Measurements from ENCODE around the gene PMAIP1. TPM values are rescaled to one million over a fixed set of nuclear protein-coding genes. Genes with fewer than 3 reads are reported as not detected.
"Not testable (repeated sequence)": the region's sequence is repeated elsewhere in the genome, so short reads cannot be mapped to it uniquely, and the experiment has no call there.

PMAIP1 gene
- total RNA-seq, 2 donors from 2014 or later = 1.8 to 2.6 TPM

DNA sequence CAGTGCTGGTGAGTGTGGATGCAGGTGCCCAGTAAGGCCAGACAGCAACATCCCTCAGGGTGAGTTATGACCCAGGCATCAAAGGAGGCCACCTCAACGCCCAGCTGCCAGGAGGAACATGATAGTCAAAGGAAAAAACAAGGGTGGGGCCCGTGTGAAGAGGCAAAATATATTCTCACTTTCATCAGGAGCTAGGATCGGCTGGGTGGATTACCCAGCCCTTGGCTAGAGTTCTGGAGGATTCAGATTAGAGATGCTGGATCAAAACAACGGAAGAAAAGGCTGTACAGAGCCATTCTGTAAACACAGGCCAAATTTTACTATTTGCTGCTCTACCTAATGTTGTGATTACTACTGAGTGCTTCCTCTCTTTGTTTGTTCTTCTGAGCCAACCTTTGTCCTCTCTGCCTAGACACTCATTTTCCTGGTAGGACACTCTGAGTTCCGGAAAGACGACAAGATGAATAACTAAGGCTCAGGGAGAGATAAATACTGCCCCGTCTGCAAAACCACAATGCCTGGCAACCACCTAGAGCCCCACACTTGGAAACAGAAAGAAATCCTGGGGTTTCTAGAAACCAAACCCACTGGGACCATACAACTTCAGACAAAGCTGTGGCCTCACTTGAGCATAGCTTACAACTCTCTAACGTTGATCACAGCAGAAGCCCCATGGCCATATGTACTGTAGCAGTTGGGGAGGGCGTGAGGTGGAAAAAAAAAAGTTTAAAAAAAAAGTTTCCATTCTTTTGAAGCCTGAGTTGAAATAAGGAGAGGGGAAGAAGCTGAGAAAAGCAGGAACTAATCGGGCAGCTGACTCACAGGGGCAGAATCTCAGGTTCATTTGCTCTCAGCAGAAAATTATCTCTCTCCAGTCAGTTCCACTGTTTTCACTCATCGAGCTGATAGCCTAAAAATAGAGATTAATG lies 17.8 kb upstream of the PMAIP1 start:
- intact Hi-C loops (cut with DNase I, micrococcal nuclease) = no loop called here
- DNase-seq (peak; percentile 28 to 48), ATAC-seq (peak; percentile 96)

DNA sequence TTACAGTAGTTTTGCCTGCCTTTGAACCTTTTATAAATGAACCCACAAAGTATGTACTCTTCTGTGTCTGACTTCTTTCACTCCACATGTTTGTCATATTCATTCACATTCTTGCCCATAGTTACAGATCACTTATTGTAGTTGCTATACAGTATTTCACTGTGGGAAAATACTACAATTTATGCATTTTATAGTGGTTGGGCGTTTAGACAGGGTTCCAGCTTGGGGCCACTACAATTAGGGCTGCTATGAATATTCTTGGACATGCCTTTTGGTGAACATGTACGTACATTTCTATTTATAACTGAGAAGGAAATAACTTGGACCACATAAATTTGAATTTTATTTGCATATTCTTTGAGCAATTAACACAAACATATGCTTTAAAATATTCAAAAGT lies 15.4 kb upstream of the PMAIP1 start:
- DNase-seq (no peak), ATAC-seq (no peak)
- intact Hi-C loops (cut with DNase I, micrococcal nuclease) = no loop called here

DNA sequence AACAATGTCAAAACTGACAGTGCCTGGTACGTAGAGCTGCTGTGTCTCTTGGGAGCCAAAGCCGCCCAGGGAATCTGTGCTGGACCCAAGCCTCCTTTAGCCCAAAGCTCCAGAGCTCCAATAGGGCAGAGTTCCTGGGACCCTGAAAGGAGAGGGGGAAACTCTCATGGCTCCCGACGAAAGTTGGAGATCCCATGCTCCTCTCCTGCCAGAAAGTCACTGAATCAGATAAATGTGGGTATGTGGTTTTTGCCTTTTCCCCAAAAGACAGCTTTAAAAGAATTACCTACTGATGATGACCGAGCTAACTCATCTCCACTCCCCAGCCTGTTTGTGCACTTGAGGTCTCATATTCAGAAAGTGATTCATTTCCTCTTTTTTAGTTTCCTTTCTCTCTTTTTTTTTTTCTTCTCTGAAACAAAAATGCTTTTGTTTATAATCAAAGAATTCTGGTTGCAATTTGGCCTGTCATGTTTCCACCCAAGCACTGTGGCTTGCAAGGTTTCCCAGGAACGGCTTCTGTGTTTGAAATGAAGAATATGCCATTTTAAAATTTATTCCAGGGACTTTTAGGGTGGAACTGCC lies 14.1 kb upstream of the PMAIP1 start:
- intact Hi-C loops (cut with DNase I, micrococcal nuclease) = no loop called here
- ATAC-seq (no peak), DNase-seq (no peak)

DNA sequence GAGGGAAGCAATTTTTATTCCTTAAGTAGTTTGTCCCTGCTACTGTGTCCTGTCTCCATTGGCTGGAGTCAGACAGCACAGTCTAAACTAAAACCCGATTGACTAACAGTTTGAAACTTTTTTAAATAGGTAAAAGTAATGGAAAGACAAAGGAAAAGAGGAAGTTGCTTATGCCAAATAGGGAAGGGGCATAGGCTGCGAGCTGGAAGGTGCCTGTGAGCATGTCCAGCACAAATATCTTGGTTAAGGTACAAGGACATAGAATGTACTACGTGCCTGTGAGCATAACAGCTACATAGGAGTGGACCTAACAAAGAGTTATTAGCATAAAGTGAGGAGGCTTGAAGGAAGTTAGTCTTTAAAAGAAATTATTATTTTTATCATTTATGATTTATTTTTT lies 13.4 kb upstream of the PMAIP1 start:
- intact Hi-C loops (cut with DNase I, micrococcal nuclease); DNase-seq; ATAC-seq: not testable (repeated sequence)

DNA sequence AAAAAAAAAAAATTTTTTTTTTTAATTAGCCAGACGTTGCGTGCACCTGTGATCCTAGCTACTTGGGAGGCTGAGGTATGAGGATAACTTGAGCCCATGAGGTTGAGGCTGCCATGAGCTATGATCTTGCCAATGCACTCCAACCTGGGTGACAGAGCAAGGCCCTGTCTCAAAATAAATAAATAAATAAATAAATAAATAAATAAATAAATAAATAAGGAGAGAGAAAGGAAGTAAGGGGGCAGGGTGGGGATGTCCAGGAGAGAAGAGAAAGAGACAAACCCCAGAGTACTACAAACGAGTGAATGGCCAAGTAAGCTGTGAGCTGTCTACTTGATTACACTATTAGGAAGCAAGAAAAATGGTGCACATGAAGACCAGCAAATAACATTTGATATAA lies 7.7 kb upstream of the PMAIP1 start:
- intact Hi-C loops (cut with DNase I, micrococcal nuclease) = no loop called here
- no peak for ATAC-seq

DNA sequence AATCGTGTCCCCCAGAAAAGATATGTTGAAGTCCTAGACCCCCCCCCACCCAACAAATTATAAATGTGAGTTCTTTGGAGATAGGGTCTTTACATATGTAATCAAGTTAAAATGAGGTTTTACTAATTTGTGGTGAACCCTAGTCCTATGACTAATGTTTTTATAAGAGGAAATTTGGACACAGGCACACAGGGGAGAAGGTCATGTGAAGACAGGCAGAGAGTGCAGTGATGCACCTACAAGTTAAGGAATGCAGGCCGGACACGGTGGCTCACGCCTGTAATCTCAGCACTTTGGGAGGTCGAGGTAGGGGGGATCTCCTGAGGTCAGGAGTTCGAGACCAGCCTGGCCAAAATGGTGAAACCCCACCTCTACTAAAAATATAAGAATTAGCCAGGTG lies 5.8 kb upstream of the PMAIP1 start:
- no peak for ATAC-seq
- no peak for DNase-seq
- intact Hi-C loops (cut with DNase I, micrococcal nuclease) = no loop called here

More for the DNA sequence above, 7.7 kb upstream of the PMAIP1 start:
- no peak for DNase-seq

DNA sequence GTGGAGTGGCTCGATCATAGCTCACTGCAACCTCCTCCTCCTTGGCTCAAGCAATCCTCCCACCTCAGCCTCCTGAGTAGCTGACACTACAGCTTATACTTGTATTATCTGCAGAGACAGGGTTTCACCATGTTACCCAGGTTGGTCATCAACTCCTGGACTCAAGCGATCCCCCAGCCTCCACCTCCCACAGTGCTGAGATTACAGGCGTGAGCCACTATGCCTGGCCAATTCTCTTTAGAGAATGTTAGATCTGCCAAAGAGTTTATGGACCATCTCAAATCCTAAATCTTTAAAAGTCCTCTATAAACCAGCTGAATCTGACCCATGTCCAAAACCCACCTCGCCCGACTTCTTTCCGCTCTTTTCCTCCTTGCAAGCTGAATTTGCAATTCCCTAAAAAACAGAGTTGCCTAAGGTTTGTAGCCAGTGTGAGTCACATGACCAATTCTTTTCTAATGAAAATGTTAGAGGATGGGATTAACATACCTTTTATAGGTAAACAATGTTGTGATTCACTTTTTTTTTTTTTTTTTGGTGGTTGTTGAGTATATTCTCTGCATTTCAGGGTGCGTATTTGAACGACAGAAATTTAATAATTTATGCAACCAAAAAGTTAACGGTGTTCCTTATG lies 2.4 kb upstream of the PMAIP1 start:
- no peak for ATAC-seq
- intact Hi-C loops (cut with DNase I, micrococcal nuclease) = no loop called here
- no peak for DNase-seq

DNA sequence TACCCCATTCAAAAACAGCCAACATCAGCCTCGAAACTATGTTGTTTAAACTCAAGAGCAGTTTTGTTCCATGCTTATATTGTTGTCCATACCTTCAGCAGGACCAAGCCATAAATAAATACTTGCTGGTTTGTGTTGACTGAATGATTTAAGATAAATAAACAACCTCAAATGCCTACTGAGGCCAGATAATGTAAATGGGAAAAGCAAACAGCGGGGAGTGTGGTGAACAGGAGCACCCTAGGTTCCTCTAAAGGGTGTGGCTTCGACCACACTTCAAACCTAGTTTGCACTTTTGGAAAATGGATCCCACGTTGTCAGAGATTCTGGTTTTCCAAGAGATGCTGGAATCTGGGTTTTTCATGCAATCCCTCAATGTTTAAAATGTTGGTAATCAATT lies 1.7 kb upstream of the PMAIP1 start:
- intact Hi-C loops (cut with DNase I, micrococcal nuclease) = no loop called here
- ATAC-seq (no peak), DNase-seq (no peak)

DNA sequence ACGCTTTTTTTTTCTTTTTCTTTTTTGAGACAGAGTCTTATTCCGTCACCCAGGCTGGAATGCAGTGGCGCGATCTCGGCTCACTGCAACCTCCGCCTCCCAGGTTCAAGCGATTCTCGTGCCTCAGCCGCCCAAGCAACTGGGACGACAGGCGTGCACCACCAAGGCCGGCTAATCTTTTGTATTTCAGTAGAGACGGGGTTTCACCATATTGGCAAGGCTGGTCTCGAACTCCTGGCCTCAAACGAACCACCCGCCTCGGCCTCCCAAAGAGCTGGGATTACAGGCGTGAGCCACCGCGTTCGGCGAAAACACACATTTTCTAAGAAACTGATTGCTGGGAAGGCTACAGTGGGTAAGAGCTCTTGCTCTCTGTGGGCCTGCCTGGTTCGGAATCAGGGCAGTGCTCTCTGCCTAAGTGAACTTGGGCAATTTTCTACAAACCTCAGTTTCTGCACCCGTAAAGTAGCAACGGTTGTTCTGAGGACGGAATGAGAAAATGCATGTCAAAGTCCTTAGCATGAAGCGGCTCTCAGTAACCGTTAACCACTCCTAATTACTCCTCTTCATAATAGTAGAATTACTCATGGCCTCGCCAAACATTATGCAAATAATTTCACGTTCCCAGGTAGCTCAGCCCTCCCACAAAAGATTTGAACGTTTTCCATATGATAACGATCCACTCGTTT lies 1.0 kb upstream of the PMAIP1 start:
- DNase-seq (no peak), ATAC-seq (no peak)
- intact Hi-C loops (cut with DNase I, micrococcal nuclease) = no loop called here

DNA sequence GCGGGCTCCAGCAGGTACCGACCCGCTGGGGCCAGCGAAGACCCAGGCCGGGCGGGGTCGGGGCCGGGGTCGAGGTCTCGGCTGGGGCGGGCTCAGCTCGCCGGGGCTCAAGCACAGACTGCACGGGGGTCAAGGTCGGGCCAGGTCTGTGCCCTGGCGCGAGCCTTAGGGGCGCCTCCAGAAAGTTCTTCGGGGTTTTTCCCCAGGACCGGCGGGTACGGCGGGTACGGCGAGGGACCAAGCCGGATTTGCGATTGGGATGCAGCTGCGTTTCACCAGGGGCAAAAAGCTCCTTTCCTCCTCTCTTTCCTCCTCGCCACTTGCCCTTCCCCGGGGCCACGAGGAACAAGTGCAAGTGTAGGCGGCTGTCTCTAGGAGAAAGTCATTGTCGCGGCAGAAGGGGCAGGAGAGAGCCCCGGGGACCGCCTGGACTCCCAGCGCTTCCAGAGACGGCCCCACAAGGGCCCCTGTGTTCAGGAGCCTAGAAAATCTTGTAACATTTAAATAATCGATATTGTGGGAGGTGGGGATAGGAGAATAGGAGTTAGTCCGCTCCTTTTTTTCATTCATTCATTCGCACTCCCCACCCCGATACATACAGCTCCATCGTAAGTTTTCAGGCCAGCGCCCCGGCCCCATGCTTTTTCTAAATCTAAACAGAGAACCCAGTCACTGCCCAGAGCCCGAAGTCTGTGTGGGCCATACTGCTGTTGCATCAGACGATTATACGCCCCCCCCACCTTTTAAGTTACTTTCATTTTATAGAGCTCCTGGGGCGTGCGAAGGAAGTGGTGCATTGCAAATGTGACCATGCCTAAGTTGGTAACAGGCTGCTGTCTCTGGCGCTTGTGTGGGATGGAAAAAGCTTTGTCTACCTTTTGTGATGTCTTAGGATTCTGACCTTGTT lies 679 bp downstream of the PMAIP1 start:
- peak; percentile 60 for DNase-seq
- ATAC-seq = peak; percentile 53
- intact Hi-C loops (cut with DNase I, micrococcal nuclease) = no loop called here

DNA sequence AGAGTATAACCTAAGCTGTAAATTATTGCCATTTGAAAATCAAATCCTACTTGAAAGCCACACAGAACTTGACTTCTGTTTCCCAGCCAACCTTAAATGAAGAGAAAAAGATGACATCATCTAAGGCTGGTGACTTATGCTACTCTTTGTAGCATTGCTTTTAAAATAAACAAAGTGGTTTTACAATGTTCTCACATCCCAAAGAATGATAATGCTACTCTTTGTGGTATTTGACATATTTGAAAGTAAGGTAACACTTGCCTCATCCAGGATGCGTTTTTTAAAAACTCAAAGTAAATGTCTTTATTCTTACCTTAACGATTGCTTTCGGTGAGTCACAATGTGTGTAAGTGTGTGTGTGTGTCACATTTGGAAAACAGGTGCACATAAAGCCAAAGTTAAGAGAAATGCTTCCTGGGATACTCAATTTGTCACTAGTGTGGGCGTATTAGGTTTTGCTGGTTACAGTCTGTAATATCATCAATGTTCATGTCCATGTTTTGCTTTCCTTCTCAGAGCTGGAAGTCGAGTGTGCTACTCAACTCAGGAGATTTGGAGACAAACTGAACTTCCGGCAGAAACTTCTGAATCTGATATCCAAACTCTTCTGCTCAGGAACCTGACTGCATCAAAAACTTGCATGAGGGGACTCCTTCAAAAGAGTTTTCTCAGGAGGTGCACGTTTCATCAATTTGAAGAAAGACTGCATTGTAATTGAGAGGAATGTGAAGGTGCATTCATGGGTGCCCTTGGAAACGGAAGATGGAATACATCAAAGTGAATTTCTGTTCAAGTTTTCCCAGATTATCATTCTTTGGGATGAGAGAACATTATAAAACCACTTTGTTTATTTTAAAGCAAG lies 2.6 kb downstream of the PMAIP1 start:
- intact Hi-C loops (cut with DNase I, micrococcal nuclease) = no loop called here
- no peak for DNase-seq

DNA sequence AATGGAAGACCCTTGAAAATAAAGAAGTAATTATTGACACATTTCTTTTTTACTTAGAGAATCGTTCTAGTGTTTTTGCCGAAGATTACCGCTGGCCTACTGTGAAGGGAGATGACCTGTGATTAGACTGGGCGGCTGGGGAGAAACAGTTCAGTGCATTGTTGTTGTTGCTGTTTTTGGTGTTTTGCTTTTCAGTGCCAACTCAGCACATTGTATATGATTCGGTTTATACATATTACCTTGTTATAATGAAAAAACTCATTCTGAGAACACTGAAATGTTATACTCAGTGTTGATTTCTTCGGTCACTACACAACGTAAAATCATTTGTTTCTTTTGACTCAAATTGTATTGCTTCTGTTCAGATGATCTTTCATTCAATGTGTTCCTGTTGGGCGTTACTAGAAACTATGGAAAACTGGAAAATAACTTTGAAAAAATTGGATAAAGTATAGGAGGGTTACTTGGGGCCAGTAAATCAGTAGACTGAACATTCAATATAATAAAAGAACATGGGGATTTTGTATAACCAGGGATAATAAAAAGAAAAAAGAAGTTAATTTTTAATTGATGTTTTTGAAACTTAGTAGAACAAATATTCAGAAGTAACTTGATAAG lies 3.3 kb downstream of the PMAIP1 start:
- intact Hi-C loops (cut with DNase I, micrococcal nuclease) = no loop called here
- ATAC-seq (no peak), DNase-seq (no peak)

More for the DNA sequence above, 2.6 kb downstream of the PMAIP1 start:
- no peak for ATAC-seq

DNA sequence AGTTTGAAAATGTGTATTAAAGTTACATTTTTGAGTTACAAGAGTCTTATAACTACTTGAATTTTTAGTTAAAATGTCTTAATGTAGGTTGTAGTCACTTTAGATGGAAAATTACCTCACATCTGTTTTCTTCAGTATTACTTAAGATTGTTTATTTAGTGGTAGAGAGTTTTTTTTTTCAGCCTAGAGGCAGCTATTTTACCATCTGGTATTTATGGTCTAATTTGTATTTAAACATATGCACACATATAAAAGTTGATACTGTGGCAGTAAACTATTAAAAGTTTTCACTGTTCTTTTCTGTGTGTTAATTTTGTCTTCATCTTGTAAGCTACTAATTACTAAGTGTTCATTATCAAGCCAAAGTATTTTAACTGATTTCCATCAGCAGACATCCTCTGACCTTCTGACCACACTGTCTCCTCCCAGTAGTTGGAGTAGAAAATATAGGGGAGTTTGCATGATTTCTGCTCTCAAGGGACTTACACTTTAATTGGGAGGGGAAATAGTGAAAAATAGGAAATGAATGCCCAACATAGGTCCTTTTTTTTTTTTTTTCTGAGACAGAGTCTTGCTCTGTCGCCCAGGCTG lies 4.3 kb downstream of the PMAIP1 start:
- DNase-seq = no peak
- intact Hi-C loops (cut with DNase I, micrococcal nuclease) = no loop called here
- no peak for ATAC-seq

DNA sequence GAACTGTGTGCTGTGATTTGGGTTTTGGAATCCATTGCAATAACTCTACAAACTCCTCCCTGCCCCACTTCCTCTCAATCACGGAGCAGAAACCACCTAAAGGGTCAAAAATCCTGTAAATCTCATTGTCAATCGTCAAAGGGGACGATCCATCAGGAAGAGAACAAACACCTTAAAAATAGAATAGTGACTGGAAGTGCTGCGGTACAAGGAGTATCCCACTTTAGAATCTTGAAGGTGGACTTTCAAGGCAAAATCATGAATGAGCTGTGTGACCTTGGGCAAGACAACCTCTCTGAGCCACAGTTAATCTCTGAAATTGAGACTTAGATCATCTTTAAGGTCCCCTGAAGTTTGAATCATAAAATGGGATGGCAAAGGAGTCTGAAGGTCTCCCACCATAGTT lies 5.9 kb downstream of the PMAIP1 start:
- ATAC-seq = no peak
- no peak for DNase-seq
- intact Hi-C loops (cut with DNase I, micrococcal nuclease) = no loop called here

DNA sequence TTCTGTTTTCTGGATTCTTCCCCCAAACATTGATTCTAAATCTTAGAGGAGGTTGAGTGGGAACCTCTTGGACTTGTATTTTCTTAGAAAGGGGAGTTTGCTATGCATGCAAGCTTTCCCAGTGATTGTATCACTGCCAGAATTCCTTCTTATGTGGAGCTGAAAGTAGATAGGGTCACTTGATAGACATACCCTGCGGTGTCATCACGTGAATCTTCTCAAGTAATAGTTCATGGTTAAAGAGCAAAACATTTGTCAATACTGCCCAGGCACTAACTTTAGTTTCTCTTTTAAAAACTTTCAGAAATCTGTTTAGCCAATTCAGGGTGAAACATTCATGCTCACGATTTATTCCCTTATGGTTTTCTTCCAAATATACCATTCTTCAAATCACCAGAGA lies 6.4 kb downstream of the PMAIP1 start:
- intact Hi-C loops (cut with DNase I, micrococcal nuclease) = no loop called here
- DNase-seq (no peak), ATAC-seq (no peak)

DNA sequence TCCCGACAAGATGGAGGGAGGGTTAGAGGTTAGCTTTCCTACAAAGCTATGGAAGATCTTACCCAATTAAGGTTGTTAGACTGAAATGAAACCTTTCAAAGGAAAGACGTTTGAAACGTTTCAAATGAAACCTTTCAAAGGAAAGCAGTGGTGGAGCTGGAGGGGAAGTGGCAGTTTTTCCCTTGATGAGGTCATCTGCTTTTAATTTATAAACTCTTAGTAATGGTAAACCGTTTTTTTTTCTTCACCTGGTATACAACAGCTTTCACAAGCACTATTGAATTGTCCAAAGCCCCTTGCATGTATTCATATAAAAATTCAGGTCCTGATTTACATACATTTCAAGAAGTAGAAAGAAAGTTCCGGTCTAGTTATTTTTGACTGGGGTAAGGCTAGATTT lies 7.4 kb downstream of the PMAIP1 start:
- ATAC-seq (no peak), DNase-seq (no peak)
- intact Hi-C loops (cut with DNase I, micrococcal nuclease) = no loop called here

DNA sequence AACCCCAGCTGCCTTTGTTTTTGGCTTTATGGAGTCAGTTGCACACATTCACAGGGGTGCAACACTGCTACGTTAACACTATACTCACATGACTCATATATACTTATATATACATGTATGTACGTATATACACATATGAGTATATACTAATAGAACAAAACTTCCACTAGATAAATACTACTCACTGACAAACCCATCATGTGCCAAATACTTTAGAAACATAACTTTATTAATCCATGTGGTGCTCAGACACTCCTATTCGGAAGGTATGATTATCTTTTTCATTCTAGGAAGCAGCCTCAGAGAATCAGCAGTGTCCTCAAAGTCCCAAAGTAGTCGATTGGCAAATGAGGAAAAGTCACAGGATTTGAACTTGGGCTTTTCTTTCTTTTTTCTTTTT lies 7.9 kb downstream of the PMAIP1 start:
- DNase-seq = no peak
- intact Hi-C loops (cut with DNase I, micrococcal nuclease) = no loop called here
- no peak for ATAC-seq

Measured in left colon (tissue), 2 donors.